Amygdala (tissue), 56 donors: Measurements from ENCODE around the gene OSBP2.
"Not testable (repeated sequence)": the region's sequence is repeated elsewhere in the genome, so short reads cannot be mapped to it uniquely, and the experiment has no call there.

Source experiments
- DNase-seq, 56 donors: peaks; one replicate each; lab custom pipeline; 2025; lab: John Stamatoyannopoulos, UW

Gene OSBP2

GRCh38 chr22:30717331-30717921, 22.8 kb downstream of the OSBP2 start:
- no peak for DNase-seq

GRCh38 chr22:30717952-30718351, 23.3 kb downstream of the OSBP2 start:
- no peak for DNase-seq

DNA sequence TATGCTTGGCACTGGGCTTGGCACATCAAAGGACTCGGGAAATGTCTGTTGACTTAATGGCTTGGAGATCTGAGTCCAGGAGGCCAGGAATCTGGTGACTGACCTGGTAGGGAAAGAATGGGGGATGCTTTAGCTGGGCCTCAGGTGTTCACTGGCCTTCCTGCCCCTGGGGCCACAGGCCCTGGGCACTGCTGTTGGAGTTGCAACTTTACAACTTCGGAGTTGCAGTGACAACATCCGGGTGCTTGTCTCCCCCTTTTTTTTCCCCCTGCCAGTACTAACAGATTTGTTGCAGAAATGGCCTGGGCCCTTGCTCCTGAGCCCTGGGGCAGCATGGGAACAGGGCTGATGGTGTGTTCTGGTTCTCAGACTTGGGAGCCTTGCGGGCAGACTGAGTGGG, 23.8 kb downstream of the OSBP2 start:
- no peak for DNase-seq

GRCh38 chr22:30718938-30719337, 24.3 kb downstream of the OSBP2 start:
- DNase-seq: no peak

GRCh38 chr22:30720263-30720837, 25.7 kb downstream of the OSBP2 start:
- no peak for DNase-seq

- DNase-seq: no peak
These were observed 27.1 kb downstream of the OSBP2 start for GRCh38 chr22:30721741-30722140.

GRCh38 chr22:30728826-30729225, 34.2 kb downstream of the OSBP2 start:
- DNase-seq: no peak

DNA sequence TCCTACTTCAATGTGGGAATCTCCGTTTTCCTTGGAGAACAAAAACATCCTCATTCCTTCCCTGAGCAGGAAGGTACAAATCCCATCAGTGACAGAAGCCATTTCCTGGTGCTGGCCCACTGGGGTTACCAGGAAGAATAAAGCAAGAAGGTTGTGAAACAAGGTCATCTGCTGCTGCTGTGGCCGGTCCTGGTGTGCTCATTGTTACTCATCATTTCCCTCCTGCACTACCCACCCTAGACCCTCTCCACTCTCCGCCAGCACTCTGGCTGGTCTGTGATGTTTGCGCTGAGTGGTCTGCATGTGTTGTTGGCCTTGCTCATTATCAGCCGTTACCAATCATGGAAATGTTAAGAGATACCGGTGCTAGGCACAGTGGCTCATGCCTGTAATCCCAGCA, 37.0 kb downstream of the OSBP2 start:
- DNase-seq: no peak

GRCh38 chr22:30732426-30732825, 37.8 kb downstream of the OSBP2 start:
- DNase-seq: no peak

- DNase-seq: no peak
These were observed 38.5 kb downstream of the OSBP2 start for GRCh38 chr22:30733181-30733631.

DNA sequence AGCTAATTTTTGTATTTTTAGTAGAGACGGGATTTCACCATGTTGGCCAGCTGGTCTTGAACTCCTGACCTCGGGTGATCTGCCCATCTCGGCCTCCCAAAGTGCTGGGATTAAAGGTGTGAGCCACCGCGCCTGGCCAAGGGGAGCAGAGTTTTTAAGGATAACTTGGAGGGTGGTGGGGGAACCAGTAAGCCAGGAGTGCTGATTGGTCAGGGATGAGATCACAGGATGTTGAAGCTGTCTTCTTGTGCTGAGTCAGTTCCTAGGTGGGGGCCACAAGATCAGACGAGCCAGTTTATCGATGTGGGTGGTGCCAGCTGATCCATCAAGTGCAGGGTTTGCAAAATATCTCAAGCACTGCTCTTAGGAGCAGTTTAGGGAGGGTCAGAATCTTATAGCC, 45.3 kb downstream of the OSBP2 start:
- DNase-seq: not testable (repeated sequence)

DNA sequence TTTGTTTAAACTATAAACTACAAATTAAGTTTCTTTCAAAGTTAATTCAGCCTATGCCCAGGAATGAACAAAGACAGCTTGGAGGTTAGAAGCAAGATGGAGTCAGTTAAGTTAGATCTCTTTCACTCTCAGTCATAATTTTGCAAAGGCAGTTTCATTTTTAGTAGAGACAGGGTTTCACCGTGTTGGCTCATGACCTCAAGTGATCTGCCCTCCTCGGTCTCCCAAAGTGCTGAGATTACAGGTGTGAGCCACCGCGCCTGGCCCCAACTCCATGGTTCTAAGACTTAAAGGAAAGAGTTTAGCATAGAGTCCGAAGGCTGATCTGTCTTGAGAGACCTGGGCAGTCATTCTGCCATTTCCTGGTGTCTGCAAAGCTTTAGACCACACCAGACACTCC, 45.8 kb downstream of the OSBP2 start:
- DNase-seq: not testable (repeated sequence)

GRCh38 chr22:30742291-30743256, 47.9 kb downstream of the OSBP2 start:
- DNase-seq: no peak

DNA sequence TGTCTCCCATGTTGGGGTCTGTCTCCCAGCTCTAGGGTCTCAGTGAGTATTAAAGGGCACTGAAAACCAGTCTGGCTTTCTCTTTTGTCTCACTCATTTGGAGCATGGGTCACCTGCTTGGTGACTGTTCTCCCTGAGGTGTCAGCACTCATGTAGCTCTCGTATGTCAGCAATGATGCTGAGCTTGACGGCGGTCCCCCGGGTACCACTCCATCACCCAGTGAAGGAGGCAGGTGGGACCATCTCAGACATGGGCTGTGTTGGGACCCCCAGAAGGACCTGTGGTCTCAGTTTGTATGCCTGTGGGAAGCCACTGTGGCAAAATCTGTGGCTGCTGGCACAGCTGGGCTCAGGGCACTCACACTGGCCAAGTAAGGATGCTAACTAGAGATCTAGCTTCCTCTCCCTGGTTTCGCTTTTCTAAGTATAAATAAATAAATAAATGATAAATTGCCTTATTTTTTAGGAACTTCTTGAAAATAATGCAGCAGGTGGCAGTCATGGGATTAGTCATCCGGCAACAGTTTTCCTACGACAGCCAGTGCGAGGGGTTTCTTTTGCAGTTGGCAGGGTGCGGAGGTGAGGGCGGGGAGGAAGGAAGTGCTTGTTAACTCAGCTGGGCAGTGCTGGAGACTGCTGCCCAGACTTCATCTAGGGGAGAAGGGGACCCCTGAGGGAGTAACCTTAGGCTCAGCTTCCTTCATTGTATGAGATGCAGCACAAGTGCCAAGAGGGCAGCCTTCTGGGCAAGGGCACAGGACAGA, 48.8 kb downstream of the OSBP2 start:
- no peak for DNase-seq

GRCh38 chr22:30744224-30744623, 49.5 kb downstream of the OSBP2 start:
- DNase-seq: no peak

GRCh38 chr22:30747493-30747892, 52.8 kb downstream of the OSBP2 start:
- DNase-seq: no peak

GRCh38 chr22:30749272-30749671, 54.6 kb downstream of the OSBP2 start:
- no peak for DNase-seq

- no peak for DNase-seq
These were observed 55.2 kb downstream of the OSBP2 start for GRCh38 chr22:30749849-30750248.

DNA sequence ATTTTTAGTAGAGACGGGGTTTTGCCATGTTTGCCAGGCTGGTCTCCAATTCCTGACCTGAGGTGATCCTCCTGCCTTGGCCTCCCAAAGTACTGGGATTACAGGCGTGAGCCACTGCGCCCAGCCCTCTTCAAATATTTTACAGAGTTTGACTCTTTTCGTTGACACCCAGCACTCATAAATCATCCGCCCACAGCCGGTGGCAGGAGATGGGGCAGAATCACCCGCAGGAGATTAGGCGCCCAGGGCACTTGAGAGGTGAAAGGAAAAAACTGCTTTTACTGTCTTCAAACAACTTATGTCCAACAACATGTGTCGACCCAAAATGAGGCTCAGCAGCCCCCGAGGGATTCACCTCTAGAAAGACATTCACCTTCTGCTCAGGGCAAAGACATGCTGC, 56.9 kb downstream of the OSBP2 start:
- DNase-seq: no peak

- no peak for DNase-seq
These were observed 58.1 kb downstream of the OSBP2 start for GRCh38 chr22:30752771-30753170.

GRCh38 chr22:30753701-30754100, 59.0 kb downstream of the OSBP2 start:
- no peak for DNase-seq
